K562 (cell line): ENCODE data around the gene PRRT1. TPM values are rescaled to one million over a fixed set of nuclear protein-coding genes. Genes with fewer than 3 reads are reported as not detected.

Experiments used
- BRF1 ChIP-seq: IDR thresholded peaks from 3 replicates; pipeline ENCODE4 v1.6.1; 2011; ENCODE audit warnings: borderline replicate concordance, mild to moderate bottlenecking; ENCODE audit not compliant: insufficient read length; ENCODE audit errors: extremely low read depth
- CEBPB ChIP-seq: fragments of 450-650 bp; IDR thresholded peaks from 2 replicates; pipeline ENCODE4 v1.6.1; 2016; ENCODE audit warnings: missing genetic modification characterization, missing compliant biosample characterization
- COPS2 ChIP-seq: fragments of 450-650 bp; conservative IDR thresholded peaks from 2 replicates; pipeline ENCODE4 v1.6.1; 2016; ENCODE audit warnings: mild to moderate bottlenecking, moderate library complexity
- DDX20 ChIP-seq: fragments of 450-650 bp; IDR thresholded peaks from 2 replicates; pipeline ENCODE4 v1.6.1; 2016; ENCODE audit warnings: missing genetic modification characterization, low read depth, mild to moderate bottlenecking, missing compliant biosample characterization, moderate library complexity
- DMBX1 ChIP-seq: fragments of 250-450 bp; sonication (Bioruptor Pico); IDR thresholded peaks from 2 replicates; pipeline ENCODE4 v1.8.0; 2022; ENCODE audit warnings: inconsistent platforms, mild to moderate bottlenecking, moderate library complexity, borderline replicate concordance
- ERF ChIP-seq: fragments of 450-650 bp; formaldehyde crosslinking; IDR thresholded peaks from 2 replicates; pipeline ENCODE4 v1.4.0; 2020; ENCODE audit warnings: mild to moderate bottlenecking, mixed read lengths
- KLF13 ChIP-seq: fragments of 450-650 bp; IDR thresholded peaks from 2 replicates; pipeline ENCODE4 v1.6.1; 2016; ENCODE audit warnings: missing genetic modification characterization, low read depth, mild to moderate bottlenecking, missing compliant biosample characterization, moderate library complexity, borderline replicate concordance
- MTA2 ChIP-seq: fragments of 450-650 bp; IDR thresholded peaks from 2 replicates; pipeline ENCODE4 v1.6.1; 2016; ENCODE audit warnings: low read depth
- MYC ChIP-seq, 2 experiments: fragments of 250-450 bp in 1 of 2; sonication (Bioruptor Pico) in 1 of 2; IDR thresholded peaks; 2 replicates each; pipeline versions ENCODE4 v1.5.1 to v1.6.1; 2012 to 2021; ENCODE audit warnings: low read depth in 2 of 2, borderline replicate concordance in 1 of 2, improper control_type of control experiment in 1 of 2, low read length in 1 of 2, mild to moderate bottlenecking in 1 of 2, moderate library complexity in 1 of 2
- POLR2B ChIP-seq: fragments of 450-650 bp; IDR thresholded peaks from 2 replicates; pipeline ENCODE4 v1.6.1; 2018; ENCODE audit warnings: low read depth; ENCODE audit not compliant: partially characterized antibody
- SREBF1 ChIP-seq: fragments of 150-350 bp; IDR thresholded peaks from 2 replicates; pipeline ENCODE4 v1.6.1; 2014; ENCODE audit warnings: antibody characterized with exemption, low read depth, low read length, borderline replicate concordance
- TCF7 ChIP-seq: sonication (generic); IDR thresholded peaks from 2 replicates; pipeline ENCODE4 v1.6.1; 2016; ENCODE audit warnings: antibody characterized with exemption, borderline replicate concordance
- TRIM24 ChIP-seq, 2 experiments: fragments of 450-650 bp; IDR thresholded peaks; 2 replicates each; pipeline ENCODE4 v1.6.1; 2016
- WHSC1 ChIP-seq: IDR thresholded peaks from one replicate; pipeline ENCODE4 v1.6.1; 2012; ENCODE audit warnings: low read length, control low read depth, inconsistent platforms
- ZNF124 ChIP-seq: sonication (generic); formaldehyde crosslinking; IDR thresholded peaks from 2 replicates; pipeline ENCODE4 v1.8.1; 2022; ENCODE audit warnings: missing genetic modification reagents
- ZNF239 ChIP-seq: fragments of 250-450 bp; sonication (Bioruptor Pico); IDR thresholded peaks from 2 replicates; pipeline ENCODE4 v1.4.0; 2020; ENCODE audit warnings: mild to moderate bottlenecking
- ZNF583 ChIP-seq: fragments of 250-450 bp; sonication (Bioruptor Pico); IDR thresholded peaks from 2 replicates; pipeline ENCODE4 v1.4.0; 2020
- ZNF695 ChIP-seq: fragments of 450-650 bp; formaldehyde crosslinking; IDR thresholded peaks from 2 replicates; pipeline ENCODE4 v1.4.0; 2020; ENCODE audit warnings: mild to moderate bottlenecking, moderate library complexity
- polyA plus RNA-seq, 8 experiments: library from polyadenylated mRNA; depleted of rRNA in 4 of 8; stranded (reverse) in 5 of 8; unstranded in 3 of 8; fragments of >200 nt; fragmentation: Nextera tagmentation in 2 of 8; fragmentation: Illumina TruSeq in 1 of 8; extraction: Ambion mirVana in 2 of 8; extraction: Trizol in 1 of 8; gene quantifications; 2 replicates each; pipeline versions ENCODE4 v1.2.1 to v1.2.3, GENCODE V29; 2011 to 2014; ENCODE audit warnings: inconsistent platforms in 1 of 8, missing spikeins in 1 of 8
- total RNA-seq, 7 experiments: library from RNA; depleted of rRNA in 6 of 7; stranded (reverse); fragments of >200 nt in 6 of 7; fragmentation: Illumina TruSeq in 2 of 7; extraction: Trizol in 2 of 7; gene quantifications; 2 replicates each; pipeline versions ENCODE4 v1.2.1 to v1.2.3, GENCODE V29; 2011 to 2021; ENCODE audit warnings: low replicate concordance in 1 of 7
- TF ChIP-seq, protein P1 (sequence below): fragments of 450-650 bp; formaldehyde crosslinking; IDR thresholded peaks from 2 replicates; pipeline ENCODE4 v1.4.0; 2020; ENCODE audit warnings: mild to moderate bottlenecking, moderate library complexity
- TF ChIP-seq, protein P2 (sequence below): fragments of 250-450 bp; sonication (Bioruptor Pico); IDR thresholded peaks from 2 replicates; pipeline ENCODE4 v1.4.0; 2020; ENCODE audit warnings: mild to moderate bottlenecking, moderate library complexity
- TF ChIP-seq, protein P3 (sequence below): fragments of 450-650 bp; IDR thresholded peaks from 2 replicates; pipeline ENCODE4 v1.6.1; 2018; ENCODE audit warnings: mild to moderate bottlenecking, low read depth; ENCODE audit not compliant: partially characterized antibody

PRRT1 gene
- total and polyA plus RNA-seq, 9 of the 15 experiments (the other 6 are each of a cell fraction or from before 2014, with no cell fraction given), result 0.14 to 3.5 (median 0.41) TPM

DNA sequence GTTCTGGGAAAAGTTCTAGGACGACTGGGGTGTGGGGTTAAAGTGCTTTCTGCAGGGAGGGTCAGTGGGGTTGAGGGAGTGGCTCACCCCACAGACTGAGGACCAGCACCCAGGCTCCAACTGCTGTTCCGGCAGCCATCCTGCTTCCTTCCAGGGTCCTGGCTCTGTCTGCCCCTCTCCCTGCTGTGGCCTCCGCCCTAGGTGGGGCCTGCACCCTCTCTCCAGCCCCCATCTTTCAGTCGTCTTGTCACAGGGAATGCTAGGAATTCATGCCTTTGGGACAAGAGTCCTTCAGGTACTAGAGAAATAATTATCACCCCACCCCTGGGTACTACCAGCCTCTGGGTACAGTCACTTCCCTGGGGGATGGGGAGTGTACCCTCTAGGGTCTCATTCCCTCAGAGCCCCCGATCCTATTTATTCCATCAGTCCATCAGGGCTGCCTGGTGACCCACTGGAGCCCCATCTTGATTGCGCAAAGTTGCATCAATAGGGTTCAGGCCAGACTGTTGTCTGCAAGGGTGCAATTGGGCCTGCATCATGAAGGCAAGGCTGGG lies 32.4 kb upstream of the PRRT1 start, which contains the start of gene AGER (continued):
- TF ChIP-seq SREBF1, result no peak
- TF ChIP-seq, protein P1, sequence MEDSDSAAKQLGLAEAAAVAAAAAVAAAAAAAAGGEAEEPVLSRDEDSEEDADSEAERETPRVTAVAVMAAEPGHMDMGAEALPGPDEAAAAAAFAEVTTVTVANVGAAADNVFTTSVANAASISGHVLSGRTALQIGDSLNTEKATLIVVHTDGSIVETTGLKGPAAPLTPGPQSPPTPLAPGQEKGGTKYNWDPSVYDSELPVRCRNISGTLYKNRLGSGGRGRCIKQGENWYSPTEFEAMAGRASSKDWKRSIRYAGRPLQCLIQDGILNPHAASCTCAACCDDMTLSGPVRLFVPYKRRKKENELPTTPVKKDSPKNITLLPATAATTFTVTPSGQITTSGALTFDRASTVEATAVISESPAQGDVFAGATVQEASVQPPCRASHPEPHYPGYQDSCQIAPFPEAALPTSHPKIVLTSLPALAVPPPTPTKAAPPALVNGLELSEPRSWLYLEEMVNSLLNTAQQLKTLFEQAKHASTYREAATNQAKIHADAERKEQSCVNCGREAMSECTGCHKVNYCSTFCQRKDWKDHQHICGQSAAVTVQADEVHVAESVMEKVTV (CRISPR knock-in tag), result no peak
- TF ChIP-seq, protein P2, sequence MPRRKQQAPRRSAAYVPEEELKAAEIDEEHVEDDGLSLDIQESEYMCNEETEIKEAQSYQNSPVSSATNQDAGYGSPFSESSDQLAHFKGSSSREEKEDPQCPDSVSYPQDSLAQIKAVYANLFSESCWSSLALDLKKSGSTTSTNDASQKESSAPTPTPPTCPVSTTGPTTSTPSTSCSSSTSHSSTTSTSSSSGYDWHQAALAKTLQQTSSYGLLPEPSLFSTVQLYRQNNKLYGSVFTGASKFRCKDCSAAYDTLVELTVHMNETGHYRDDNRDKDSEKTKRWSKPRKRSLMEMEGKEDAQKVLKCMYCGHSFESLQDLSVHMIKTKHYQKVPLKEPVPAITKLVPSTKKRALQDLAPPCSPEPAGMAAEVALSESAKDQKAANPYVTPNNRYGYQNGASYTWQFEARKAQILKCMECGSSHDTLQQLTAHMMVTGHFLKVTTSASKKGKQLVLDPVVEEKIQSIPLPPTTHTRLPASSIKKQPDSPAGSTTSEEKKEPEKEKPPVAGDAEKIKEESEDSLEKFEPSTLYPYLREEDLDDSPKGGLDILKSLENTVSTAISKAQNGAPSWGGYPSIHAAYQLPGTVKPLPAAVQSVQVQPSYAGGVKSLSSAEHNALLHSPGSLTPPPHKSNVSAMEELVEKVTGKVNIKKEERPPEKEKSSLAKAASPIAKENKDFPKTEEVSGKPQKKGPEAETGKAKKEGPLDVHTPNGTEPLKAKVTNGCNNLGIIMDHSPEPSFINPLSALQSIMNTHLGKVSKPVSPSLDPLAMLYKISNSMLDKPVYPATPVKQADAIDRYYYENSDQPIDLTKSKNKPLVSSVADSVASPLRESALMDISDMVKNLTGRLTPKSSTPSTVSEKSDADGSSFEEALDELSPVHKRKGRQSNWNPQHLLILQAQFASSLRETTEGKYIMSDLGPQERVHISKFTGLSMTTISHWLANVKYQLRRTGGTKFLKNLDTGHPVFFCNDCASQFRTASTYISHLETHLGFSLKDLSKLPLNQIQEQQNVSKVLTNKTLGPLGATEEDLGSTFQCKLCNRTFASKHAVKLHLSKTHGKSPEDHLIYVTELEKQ, result 0 out of 2 replicates have a peak, but pooled peaks have one; percentile 3
- peak; percentile 70 for TF ChIP-seq POLR2B
- no peak for TF ChIP-seq WHSC1
- peak; percentile 96 for TF ChIP-seq DMBX1 (CRISPR knock-in tag)
- TF ChIP-seq ZNF239 (CRISPR knock-in tag), result peak; percentile 16; the same call in 1 of the 2 replicates
- TF ChIP-seq TCF7, result 0 out of 2 replicates have a peak, but pooled peaks have one; percentile 7
- no peak for TF ChIP-seq MYC (IDR thresholded peaks at IDR 0.05; ENCODE audit: low read depth, low read length)
- TF ChIP-seq MYC (CRISPR knock-in tag; IDR thresholded peaks at IDR 0.05; ENCODE audit: borderline replicate concordance, low read depth), result peak; percentile 75
- no peak for TF ChIP-seq TRIM24 (IDR thresholded peaks at IDR 0.05)
- no peak for TF ChIP-seq BRF1
- TF ChIP-seq, protein P3, sequence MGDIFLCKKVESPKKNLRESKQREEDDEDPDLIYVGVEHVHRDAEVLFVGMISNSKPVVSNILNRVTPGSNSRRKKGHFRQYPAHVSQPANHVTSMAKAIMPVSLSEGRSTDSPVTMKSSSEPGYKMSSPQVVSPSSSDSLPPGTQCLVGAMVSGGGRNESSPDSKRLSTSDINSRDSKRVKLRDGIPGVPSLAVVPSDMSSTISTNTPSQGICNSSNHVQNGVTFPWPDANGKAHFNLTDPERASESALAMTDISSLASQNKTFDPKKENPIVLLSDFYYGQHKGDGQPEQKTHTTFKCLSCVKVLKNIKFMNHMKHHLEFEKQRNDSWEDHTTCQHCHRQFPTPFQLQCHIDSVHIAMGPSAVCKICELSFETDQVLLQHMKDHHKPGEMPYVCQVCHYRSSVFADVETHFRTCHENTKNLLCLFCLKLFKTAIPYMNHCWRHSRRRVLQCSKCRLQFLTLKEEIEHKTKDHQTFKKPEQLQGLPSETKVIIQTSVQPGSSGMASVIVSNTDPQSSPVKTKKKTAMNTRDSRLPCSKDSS, result no peak
- no peak for TF ChIP-seq KLF13
- TF ChIP-seq MTA2, result no peak
- peak; percentile 53; the same call in 1 of the 2 replicates for TF ChIP-seq DDX20 (tag)
- peak; percentile 73 for TF ChIP-seq ZNF583 (CRISPR knock-in tag)
- peak; percentile 88 for TF ChIP-seq CEBPB (tag)
- TF ChIP-seq ERF (CRISPR knock-in tag), result 0 out of 2 replicates have a peak, but pooled peaks have one; percentile 38
- no peak for TF ChIP-seq ZNF124 (CRISPR knock-in tag)
- no peak for TF ChIP-seq COPS2
- no peak for TF ChIP-seq ZNF695 (CRISPR knock-in tag)
